HFFc6 (cell line): ENCODE results near the gene CDKN1C. TPM values are rescaled to one million over a fixed set of nuclear protein-coding genes. Genes with fewer than 3 reads are reported as not detected.

Source experiments
- DNase-seq: peaks from one replicate; pipeline ENCODE4 v3.0.0-alpha.2; 2018
- H3K27ac Mint-ChIP-seq: 2 replicates; pipeline ENCODE4 v1.8.0; 2020; ENCODE audit warnings: mild to moderate bottlenecking, mixed read lengths
- H3K27me3 Mint-ChIP-seq: 2 replicates; pipeline ENCODE4 v1.8.0; 2021; ENCODE audit warnings: mild to moderate bottlenecking, moderate library complexity, mixed read lengths; ENCODE audit not compliant: insufficient read depth
- H3K36me3 Mint-ChIP-seq: 2 replicates; pipeline ENCODE4 v1.8.0; 2021; ENCODE audit warnings: low read depth, mixed read lengths
- H3K4me1 Mint-ChIP-seq: 2 replicates; pipeline ENCODE4 v1.8.0; 2020; ENCODE audit warnings: low read depth, mixed read lengths
- H3K4me3 Mint-ChIP-seq: 2 replicates; pipeline ENCODE4 v1.8.0; 2020; ENCODE audit warnings: mild to moderate bottlenecking, moderate library complexity, mixed read lengths
- H3K9me3 Mint-ChIP-seq: 2 replicates; pipeline ENCODE4 v1.8.0; 2020; ENCODE audit warnings: mild to moderate bottlenecking, mixed read lengths
- CTCF ChIP-seq: fragments of 200-600 bp; sonication (generic); IDR thresholded peaks from 2 replicates; pipeline ENCODE4 v1.5.0; 2021; ENCODE audit warnings: antibody characterized with exemption, mild to moderate bottlenecking
- total RNA-seq, 6 experiments: library from RNA; stranded (reverse); fragmentation: NEBNext Ultra II Directional; extraction: Animal tissue kit (Norgen Biotek cat#: 25700); gene quantifications; 2 replicates in 1 of 6; 3 replicates in 5 of 6; pipeline ENCODE4 v1.2.3, GENCODE V29; 2021

Gene CDKN1C
- total RNA-seq, 6 experiments from 2014 or later: 0.17 to 0.24 TPM; not detected in 4

- H3K27me3 Mint-ChIP-seq: peaks cover 11% of the 10 kb centered on the region
- H3K36me3 Mint-ChIP-seq: no peaks in the 10 kb centered on the region
- TF ChIP-seq CTCF: no peak
- H3K4me3 Mint-ChIP-seq: no peak overlapping the region
- H3K4me1 Mint-ChIP-seq: no peaks in the 10 kb centered on the region
- H3K27ac Mint-ChIP-seq: no peak overlapping the region
- H3K9me3 Mint-ChIP-seq: no peaks in the 10 kb centered on the region
- DNase-seq: no peak
Measured at GRCh38 chr11:2847561-2847960, 38.0 kb downstream of the CDKN1C start.

DNA sequence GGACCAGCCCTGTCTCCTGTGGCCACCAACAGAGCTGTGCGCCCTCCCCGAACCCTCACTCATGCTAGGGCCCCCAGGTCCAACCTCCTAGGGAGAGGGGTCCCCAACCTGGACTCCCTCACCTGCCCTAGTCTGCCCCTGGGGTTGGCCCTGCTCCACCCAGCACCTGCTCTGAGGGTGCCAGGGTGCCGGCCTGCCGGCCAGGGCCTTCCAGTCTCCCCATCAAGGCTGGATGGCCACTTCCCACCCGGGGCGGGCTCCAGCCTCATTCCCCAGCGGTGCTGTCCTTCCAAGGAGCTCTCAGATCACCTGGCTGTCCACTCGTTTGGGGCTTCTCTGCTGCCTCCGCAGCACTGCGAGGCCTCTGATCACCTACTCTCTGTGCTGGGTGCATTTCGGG is 39.1 kb downstream of the CDKN1C start:
- no peak overlapping the region for H3K27ac Mint-ChIP-seq
- H3K27me3 Mint-ChIP-seq: peaks cover 10% of the 10 kb centered on the region; the same call in 1 of the 2 replicates
- TF ChIP-seq CTCF: no peak
- H3K4me1 Mint-ChIP-seq: no peaks in the 10 kb centered on the region
- no peak overlapping the region for H3K4me3 Mint-ChIP-seq
- DNase-seq: no peak
- no peaks in the 10 kb centered on the region for H3K9me3 Mint-ChIP-seq
- H3K36me3 Mint-ChIP-seq: no peaks in the 10 kb centered on the region

DNA sequence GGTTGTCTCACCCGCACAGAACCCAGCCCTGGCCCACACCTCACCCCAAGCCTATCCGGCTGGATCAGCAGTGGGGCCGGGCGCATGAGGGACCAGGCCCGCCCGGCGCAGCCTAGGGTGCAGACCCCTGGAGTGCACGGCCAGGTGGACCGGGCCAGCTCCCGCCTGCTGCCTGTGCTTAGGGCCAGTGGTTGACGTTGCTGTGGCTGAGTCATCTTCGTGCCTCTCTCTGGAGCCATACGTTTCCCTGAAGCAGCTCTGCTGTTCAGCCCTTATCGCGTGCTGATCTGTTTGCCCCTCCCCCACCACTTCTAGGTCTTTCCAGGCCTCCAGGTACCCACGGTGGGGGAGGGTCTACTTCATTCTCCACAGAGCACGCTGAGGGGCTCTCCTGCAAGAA is 39.5 kb downstream of the CDKN1C start:
- no peak for TF ChIP-seq CTCF
- DNase-seq: no peak
- Mint-ChIP-seq H3K4me3 (no peak overlapping the region), H3K4me1 (no peaks in the 10 kb centered on the region), H3K27ac (no peak overlapping the region), H3K36me3 (no peaks in the 10 kb centered on the region), H3K9me3 (no peaks in the 10 kb centered on the region), H3K27me3 (peaks cover 10% of the 10 kb centered on the region; the same call in 1 of the 2 replicates)

DNA sequence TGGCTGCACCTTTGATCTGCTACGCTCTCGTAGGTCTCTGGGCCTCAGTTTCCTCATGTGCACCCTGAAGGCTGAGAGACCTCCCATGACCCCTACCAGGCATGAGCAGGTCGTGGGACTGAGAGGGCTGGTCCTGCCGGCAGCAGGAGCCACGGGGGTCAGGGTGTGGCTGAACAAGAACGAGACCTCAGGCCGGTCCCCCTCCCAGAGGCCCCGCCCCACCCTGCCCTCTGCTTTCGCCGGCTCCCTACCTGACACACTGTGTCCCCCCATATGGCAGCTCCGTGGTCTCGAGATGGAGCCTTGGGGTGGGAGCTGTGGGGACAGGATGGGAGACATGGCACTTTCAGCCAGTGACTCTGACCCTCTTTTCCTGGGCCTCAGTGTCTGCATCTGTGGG is 40.6 kb downstream of the CDKN1C start:
- H3K9me3 Mint-ChIP-seq: no peaks in the 10 kb centered on the region
- peaks cover 14% of the 10 kb centered on the region; the same call in 1 of the 2 replicates for H3K27me3 Mint-ChIP-seq
- H3K27ac Mint-ChIP-seq: no peak overlapping the region
- H3K4me1 Mint-ChIP-seq: no peaks in the 10 kb centered on the region
- H3K4me3 Mint-ChIP-seq: no peak overlapping the region
- no peaks in the 10 kb centered on the region for H3K36me3 Mint-ChIP-seq
- no peak for DNase-seq
- no peak for TF ChIP-seq CTCF

DNA sequence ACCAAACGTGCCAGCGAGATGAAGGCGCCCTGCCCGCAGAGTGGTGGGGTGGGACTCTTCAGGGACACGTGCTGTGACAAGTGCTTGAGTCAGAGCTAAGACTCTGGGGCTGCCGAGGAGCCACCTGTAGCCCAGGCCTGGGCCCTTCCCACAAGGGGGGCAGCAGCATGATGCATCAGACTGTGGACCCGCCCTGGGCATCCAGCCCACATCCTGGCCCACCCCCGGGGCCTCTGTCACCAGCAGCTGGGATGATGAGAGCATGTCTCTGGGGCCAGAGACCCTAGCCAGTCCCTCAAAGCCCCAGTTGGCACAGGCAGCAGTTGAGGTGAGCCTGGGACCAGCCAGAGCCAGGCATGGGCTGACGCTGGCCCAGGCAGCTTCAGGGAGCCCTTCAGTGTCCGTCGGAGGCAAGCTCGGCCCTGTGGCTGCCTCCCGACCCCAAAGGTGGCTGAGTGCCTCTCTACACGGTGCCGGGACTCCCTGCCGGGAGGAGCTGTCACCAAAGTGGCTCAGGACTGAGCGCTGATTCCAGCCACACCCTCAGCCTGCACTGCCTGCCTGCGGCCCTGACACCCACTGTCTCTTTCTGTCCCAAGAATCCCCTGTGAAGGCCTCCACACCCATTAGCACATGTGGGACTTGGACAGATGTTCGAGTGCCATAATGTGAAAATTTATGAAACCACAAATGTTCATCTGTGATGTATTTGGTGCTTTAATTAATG is 41.3 kb downstream of the CDKN1C start:
- DNase-seq: no peak
- no peaks in the 10 kb centered on the region for H3K36me3 Mint-ChIP-seq
- H3K4me1 Mint-ChIP-seq: no peaks in the 10 kb centered on the region
- H3K9me3 Mint-ChIP-seq: no peaks in the 10 kb centered on the region
- peaks cover 19% of the 10 kb centered on the region for H3K27me3 Mint-ChIP-seq
- TF ChIP-seq CTCF: no peak
- no peak overlapping the region for H3K4me3 Mint-ChIP-seq
- H3K27ac Mint-ChIP-seq: no peak overlapping the region
